GM21367 (cell line): Measurements from ENCODE around the gene PSMA7.

Source experiments
- ATAC-seq: cut with Tn5 transposase; IDR thresholded peaks from one replicate; pipeline ENCODE4 v1.9.1; 2021; ENCODE audit not compliant: unreplicated experiment

The PSMA7 gene

DNA sequence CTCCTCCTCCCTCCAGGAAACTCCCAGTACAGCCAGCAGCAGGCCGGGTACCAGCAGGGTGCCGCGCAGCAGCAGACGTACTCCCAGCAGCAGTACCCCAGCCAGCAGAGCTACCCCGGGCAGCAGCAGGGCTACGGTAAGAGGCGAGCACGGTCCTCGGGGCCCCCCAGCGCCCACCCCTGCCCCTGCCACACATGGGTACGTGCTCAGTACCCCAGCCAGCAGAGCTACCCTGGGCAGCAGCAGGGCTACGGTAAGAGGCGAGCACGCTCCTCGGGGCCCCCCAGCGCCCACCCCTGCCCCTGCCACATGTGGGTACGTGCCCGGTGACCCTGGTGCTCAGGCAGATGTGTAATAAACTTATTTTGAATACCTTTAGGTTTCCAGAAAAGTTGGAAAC, 29.5 kb upstream of the PSMA7 start:
- no peak for ATAC-seq

DNA sequence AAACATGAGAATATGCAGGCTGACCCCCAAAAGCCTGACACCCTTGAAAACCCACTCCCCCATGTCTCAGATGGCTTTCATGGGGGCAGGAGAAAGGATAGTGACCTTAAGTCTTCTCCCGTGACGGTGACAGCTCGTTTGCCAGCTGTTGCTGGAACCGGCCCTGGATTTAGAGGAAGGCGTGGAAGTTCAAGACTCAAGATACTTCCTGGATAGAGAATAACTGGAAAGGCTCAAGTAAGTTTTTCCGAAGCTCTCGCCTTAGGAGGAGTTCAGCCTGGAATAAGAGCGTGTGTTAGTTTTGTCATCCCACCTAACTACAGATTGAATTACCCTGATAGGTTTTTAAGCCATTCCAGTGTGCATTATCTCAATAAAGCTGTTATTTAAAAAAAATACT, 28.1 kb upstream of the PSMA7 start:
- no peak for ATAC-seq

DNA sequence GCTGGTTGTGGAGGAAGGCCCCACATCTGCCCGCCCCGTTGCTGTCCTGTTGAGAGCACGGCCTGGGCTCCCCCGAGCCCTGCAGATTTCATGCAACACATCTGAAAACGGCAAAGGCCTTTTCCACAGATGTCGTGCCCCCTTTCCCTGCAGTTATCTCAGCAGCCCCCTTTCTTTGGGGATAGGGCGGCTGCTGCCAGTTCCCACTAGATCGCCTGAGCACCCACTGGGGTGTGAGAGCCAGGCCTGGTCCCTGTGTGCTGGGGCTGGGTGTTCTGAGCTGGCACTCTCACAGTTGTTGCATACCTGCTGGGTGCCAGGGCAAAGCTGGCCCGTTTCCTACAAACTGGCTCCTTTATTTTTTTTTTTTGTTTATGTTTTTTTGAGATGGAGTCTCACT, 27.3 kb upstream of the PSMA7 start:
- no peak for ATAC-seq

DNA sequence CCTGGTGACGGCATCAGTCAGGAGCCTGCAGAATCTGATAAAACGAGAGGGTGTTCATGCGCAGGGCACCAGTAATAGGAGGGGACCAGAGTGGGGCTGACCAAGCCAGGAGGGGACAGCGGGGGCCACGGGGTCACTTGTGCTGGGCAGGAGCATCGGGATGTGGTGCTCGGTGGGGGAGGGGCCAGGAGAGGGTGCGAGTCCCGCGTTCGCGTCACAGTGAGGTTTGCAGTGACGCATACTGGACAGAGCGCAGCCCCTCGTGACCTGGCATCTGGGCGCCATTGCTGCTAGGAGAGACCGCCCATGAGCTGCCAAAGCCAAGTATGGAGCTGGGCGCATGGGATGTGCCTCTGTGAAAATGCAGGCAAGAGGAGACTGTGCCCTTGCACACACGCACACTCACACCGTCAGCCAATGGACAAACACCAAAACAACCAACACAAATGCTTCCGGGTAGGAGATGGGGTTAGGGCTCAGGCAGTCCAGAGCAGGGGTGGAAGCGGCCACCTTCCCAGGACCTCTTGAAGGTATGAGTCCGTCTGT, 25.8 kb upstream of the PSMA7 start:
- ATAC-seq, result no peak

DNA sequence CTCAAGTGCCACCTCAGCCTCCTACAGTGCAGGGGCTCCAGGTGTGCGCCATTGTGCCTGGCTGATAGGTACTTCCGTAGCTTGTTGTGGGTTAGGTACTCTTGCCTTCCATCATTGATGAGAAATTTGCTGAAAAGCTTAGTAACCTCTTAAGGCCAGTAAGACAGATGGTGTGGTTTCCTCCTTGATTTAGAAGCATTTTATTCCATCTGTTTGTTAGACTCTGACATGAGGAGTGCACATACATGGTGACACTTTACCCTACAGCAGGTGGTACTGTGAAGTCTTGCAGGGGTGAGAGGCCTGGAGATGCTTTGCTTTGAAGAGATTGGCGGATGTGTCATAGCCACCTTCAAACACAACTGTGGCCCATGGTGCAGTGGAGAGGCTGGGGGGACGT, 24.9 kb upstream of the PSMA7 start:
- no peak for ATAC-seq

DNA sequence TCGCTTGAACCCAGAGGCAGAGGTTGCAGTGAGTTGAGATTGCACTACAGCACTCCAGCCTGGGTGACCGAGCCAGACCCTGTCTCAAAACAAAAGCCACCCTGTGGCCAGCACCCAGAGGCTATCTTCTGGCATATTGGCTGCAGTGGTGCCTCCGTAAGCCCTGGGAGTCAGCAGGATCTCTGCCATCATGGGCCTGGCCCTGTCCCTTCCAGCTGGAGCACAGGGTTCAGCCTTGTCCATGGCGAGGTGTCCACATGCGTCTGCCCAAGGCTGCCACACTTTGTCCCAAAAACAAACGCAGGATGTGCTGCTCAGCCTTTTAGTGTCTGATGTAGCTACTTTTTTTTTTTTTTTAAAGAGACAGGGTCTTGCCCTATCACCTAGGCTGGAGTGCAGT, 24.3 kb upstream of the PSMA7 start:
- no peak for ATAC-seq

DNA sequence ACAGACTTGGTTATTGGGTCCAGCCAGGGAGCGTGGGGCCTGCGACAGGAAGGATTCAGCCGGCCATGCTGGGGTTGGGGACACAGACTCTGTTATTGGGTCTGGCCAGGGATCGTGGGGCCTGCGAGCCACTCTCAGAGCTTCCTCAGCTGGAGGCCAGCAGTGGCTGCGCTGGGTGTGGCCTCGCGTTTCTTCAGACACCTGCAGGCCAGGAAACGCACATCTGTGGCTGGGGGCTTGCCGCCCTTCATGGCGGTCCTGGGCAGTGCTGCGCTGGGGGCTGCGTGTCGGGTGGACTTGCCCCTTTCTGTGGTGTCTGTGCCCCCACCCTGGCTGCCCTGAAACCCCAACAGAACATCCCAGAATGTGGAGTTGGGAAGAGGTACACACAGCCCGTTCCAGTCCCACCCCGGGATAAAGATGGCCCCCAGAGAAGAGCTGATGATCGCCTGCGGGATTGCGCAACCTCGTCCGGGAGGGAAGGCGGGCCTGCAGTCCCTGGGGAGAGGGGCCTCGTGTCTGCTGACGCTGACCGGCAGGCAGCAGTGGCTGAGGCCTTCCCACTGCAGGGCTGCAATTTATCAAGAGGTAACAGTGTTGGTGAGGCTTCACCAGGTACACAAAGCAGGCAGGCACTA, 22.7 kb upstream of the PSMA7 start:
- no peak for ATAC-seq

DNA sequence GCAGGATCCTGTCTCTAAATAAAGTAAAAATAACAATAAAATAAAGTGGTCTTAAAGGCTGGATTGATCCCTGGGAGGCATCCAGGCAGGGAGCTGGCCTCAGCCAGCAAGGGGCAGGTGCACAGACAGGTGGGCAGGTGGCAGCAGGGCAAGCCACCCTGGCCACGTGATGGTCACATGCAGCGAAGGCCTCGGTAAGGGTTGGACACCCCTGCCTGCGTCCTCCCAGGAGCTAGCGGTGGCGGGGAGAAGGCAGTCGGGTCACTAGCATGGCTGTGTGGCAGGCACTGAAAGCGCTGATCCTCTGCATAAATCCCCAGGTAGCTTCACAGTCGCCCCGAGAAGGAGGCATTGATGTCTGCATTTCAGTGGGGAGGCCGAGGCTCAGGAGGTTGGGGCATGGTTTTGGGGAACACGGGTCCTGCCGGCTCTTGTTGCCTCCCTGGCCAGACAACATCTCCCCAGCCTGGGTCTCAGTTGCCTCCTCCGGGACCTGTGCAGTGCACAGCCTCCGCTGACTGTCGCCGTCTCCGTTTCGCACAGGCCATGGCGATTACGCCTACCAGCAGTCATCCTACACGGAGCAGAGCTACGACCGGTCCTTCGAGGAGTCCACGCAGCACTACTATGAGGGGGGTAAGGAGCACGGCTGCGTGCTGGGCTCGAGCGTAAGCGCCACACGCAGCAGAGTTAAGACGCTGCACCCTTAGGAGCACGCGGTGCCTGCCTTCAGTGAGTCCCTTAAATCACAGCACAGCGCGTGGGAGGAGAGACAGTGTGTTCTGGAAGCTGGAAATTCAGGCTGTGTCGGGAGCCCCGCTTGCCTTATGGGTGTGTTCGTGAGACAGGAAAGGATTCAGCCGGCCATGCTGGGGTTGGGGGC, 21.9 kb upstream of the PSMA7 start:
- ATAC-seq, result no peak

DNA sequence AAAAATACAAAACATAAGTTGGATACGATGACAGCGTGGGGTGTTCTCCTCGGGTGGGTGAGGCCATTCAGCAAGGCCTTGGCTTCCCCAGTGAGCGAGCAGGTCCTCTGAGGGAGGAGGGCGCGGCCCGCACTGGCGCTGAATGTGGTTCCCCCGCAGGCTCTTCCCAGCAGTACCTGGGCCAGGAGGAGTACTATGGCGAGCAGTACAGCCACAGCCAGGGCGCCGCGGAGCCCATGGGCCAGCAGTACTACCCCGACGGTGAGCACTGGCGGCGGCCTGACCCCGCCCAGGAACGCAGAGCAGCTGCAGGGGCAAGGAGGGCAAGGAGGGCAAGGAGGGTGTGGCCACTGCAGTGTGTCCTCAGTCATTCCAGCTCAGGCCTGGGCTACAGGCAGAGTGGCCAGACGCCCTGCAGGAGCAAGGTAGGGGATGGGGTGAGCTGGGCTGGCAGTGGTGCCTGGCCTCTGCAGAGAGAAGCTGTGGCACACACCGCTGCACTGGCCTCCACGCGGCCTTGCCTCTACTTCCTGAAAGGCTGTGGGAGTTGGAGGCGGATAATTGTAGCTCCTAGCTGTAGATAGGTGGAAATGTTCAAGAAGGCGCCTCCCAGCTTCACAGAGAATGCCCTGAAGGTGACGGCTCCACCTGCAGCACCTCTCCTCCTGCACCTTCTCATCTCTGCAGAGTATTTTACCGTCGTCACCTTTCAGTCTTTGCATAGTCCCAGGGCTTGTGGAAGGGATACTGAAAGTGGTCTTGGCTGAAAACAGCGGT, 21.0 kb upstream of the PSMA7 start:
- no peak for ATAC-seq

DNA sequence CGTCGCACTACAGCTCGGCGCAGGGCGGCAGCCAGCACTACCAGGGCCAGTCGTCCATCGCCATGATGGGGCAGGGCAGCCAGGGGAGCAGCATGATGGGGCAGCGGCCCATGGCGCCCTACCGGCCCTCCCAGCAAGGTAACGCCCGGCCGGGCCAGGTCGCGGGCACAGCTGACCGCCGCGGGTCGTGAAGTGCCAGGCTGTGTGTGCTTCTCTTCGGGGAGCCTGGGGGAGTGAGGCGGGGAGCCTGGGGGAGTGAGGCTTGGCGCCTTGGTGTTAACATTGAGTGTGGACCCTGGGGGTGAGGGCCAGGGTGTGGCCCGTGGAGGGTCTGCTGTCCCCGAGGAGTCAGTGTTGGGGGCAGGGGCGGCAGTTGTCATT, 20.3 kb upstream of the PSMA7 start:
- no peak for ATAC-seq

DNA sequence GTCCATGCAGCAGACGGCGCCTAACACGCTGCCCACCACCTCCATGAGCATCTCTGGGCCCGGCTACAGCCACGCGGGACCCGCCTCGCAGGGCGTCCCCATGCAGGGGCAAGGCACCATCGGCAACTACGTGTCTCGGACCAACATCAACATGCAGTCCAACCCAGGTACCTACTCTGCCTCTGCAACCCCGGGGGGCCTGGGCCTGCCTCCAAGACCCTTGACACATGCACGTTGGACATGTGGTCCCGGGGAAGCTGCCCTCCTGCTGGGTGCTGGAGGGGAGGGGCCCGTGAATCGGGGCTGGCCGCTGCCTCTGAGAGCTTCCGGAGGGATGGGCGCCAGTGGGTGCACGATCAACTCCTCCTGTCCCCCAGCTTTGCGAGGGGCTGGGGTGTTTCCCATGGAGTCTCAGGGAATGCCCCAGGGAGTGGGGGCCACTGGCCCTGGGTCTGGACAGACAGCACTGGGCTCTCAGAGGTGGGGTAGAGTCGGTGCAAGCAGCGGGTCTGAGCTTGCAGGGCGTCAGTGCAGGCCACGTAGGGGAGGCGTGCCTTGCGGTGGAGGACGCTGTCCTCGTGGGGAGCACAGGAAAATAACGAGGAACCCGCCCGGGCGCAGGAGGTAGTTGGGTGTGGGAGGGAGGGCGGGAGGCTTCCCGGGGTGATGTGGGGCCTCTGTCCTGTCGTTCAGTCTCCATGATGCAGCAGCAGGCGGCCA, 19.7 kb upstream of the PSMA7 start:
- no peak for ATAC-seq

DNA sequence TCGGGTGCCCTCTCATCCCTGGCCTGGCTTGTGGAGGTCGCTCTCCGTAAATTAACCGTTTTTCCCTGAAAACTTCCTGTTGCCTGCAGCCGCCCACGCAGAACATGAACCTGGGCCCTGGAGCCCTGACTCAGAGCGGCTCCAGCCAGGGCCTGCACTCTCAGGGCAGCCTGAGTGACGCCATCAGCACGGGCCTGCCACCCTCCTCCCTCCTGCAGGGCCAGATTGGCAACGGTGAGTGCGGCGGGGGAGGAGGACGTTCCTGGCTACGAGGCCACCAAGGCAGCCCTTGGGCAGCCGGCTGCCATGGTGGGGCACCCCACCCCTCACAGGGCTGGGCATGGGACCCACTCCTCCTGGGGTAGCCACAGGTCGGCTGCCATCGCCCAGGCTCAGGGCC, 18.2 kb upstream of the PSMA7 start:
- ATAC-seq, result no peak

DNA sequence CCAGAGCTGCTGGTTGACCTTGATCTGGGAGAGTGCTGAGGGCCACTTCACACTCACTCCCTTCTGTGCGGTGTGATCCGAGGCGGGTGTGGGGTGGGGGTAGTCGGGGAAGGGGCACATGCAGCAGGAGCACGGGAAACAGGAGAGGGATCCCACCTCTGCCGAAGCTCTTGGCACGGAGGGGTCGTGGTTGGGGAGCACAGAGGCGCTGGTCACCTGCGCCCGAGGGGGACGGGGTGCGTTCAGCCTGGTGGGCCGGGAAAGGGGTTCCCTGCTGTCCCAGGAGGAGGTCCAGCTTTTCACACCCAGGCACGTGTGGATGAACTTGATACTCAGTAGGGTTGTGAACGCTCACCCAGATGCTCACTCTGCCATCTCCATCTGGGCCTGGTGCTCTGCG, 17.7 kb upstream of the PSMA7 start:
- no peak for ATAC-seq

DNA sequence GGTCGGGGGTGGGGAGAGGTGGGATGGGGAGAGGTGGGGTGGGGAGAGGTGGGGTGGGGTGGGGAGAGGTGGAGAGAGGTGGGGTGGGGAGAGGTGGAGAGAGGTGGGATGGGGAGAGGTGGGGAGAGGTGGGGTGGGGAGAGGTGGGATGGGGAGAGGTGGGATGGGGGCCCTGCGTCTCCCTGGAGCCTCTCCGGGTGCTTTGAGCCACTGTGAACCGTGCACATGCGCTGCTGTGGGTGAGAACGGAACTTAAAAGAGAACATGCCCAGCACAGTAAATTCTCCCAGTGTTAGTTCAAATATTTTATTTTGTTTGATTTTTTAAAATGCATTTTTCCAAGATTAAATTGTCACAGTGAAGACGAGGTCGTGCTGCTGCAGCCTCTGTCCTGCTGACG, 17.1 kb upstream of the PSMA7 start:
- no peak for ATAC-seq

DNA sequence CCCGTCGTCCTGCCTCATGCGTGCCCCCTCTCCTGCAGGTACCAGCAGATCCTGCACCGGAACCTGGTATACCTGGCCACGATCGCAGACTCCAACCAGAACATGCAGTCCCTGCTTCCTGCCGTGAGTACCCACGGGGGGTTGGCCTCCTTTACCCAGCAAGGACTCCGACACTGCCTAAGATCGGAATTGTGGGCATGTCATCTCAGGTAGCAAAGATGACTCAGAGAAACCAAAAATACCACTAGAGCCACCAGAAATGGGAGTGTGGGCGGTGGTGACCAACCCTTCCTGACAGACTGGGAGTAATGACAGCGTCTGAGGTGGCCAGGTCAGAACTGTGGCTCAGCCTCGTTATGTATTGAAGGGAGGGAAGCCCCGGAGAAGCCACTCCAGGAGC, 16.6 kb upstream of the PSMA7 start:
- ATAC-seq, result no peak

DNA sequence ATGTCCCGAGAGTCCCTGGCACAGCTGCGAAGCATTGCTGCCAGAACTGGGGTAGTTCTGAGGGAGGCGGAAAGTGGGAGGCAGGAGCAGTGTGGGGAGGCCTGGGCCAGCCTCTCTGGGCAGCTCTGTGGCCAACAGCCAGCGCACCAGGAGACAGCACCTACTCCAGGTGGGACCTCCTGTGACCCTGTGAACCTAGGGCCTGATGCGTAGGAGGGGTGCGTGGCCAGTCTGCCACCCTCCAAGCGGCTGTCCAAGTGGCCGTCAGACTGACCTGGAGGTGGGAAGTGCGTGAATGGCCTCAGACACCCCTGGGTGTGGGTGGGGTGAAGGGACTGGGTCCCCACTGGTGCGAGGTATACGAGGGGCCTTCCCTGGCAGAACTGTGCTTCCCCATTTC, 15.9 kb upstream of the PSMA7 start:
- ATAC-seq, result no peak

DNA sequence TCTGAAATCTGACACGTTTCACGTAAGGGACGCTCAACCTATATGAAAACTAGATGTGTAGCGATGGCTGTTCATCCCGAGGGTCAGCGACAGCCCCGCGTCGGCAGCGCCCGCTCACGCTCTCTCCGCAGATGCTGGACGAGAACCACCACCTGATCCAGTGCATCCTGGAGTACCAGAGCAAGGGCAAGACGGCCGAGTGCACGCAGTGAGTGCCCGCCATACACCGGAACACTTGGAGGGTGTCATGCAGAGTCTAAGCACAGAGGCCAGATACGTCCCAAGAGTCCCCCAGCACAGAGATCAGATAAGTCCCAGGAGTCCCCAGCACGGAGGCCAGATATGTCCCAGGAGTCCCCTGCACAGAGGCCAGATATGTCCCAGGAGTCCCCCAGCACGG, 15.3 kb upstream of the PSMA7 start:
- ATAC-seq, result no peak

DNA sequence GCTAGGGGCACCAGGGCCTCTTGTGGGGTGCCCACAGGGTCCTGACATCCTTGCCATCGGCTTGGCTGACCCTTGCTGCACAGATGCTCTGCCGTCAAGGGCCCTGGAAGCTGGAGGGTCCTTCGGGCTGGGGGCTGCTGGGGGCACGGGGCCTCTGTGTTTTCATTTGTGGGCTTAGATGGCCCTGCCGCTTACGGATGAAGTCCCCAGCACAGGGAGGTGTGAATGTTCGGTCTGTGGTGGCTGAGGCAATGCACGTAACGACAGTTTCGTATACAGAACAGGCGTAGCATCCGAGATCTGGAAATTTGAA, 14.8 kb upstream of the PSMA7 start:
- ATAC-seq, result no peak

DNA sequence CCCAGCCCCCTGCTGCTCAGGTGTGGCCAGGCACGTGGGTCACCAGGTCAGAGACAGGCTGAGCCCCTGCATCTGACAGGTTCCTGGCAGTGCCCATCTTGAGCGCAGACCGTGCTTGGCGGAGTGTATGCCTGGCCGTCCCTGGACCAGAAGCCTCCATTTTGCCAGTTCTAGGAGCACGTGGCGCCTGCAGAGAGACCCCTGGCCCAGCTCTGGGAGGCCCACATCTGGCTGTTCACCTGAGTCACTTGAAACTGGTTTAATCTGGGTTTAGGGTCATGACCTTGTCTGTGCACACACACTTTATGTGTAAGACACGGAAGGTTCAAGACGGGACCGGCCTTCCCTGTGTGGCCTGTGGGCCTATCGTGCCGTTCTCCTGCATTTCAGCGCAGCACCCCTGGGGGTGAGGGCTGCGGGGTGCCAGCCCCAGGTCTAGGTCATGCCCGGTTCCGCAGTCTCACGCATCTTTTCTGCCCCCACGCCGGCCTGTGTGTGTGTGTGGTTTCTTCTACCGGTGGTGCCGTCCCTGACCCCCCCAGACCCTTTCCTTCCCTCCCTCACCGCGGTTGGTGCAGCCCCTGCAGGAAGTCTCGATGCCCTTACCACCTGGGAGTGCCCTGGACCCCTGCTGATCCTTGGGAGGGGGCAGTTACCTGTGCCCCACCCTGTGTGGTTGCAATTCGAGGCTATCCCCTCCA, 14.3 kb upstream of the PSMA7 start:
- ATAC-seq, result no peak

DNA sequence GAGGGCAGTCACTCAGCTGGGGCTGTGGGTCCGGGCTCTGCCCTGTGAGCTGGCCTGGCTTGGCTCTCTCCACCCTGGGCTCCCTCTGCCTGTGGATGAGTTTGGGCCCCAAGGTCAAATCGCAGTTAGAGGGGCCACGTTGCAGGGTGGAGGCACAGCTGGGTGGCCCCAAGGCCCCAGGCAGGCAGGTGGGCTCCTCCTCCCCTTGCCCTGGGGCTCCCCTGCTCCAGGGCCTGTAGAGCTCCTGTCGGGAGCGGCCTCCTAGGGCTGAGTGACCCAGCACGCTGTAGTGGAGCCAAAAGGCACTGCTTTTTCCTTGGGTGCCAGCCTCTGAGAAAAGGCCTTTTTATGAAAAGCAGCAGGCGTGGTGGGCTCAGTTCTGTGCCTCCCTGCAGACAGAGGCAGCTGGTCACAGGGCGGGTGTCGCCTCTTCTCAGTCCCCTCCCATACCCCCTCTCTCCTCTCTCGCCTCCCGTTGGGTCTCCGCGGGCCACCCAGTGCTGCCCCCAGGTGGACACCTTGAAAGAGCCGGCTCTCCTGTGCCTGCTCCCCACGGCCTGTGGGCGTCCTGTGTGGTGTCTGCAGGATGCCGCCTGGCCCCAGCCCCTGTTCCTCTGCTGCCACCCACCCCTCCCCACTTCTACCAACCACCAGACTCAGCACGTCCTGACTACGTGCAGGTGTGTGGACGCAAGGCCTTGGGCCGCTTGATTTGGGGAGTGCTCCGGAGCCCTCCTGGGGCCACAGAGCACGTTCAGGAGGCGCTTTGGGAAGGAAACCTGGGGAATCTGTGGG, 13.6 kb upstream of the PSMA7 start:
- no peak for ATAC-seq
